ENCODE results near the gene GJA3.

The GJA3 gene

GRCh38 chr13:20102525-20103180 lies 58.2 kb downstream of the GJA3 start:
- no peaks in the 10 kb centered on the region for H3K4me1 ChIP-seq (ENCODE audit: control insufficient read depth, low read length)
- no peaks in the 10 kb centered on the region for H3F3A ChIP-seq (ENCODE audit: control insufficient read depth, insufficient read depth)
- no peak overlapping the region for H3K4me3 ChIP-seq (ENCODE audit: low read length)
- H3K4me2 ChIP-seq (ENCODE audit: low read length): no peak overlapping the region
- no peaks in the 10 kb centered on the region for H3K36me3 ChIP-seq (ENCODE audit: control insufficient read depth, low read length)
- TF ChIP-seq CTCF (IDR thresholded peaks at IDR 0.05; ENCODE audit: low read depth, low read length, poor library complexity, severe bottlenecking): no peak
- TF ChIP-seq EZH2phosphoT487 (IDR thresholded peaks at IDR 0.05; ENCODE audit: borderline replicate concordance, low read length): no peak
- no peaks in the 10 kb centered on the region for H3K79me2 ChIP-seq (ENCODE audit: control insufficient read depth, low read length)
- peaks cover 4% of the 10 kb centered on the region for H3K27me3 ChIP-seq (ENCODE audit: control insufficient read depth, low read length)
- H3K27ac ChIP-seq (ENCODE audit: low read depth, low read length): no peak overlapping the region
- no peaks in the 10 kb centered on the region for H3K9me2 ChIP-seq (replicated peaks; ENCODE audit: control insufficient read depth, low read length)
- H3K9me3 ChIP-seq (ENCODE audit: control insufficient read depth, insufficient read depth, low read length): no peaks in the 10 kb centered on the region
- no peaks in the 10 kb centered on the region for H4K20me1 ChIP-seq (ENCODE audit: control insufficient read depth, insufficient read depth, low read depth, low read length)

- H3K27ac ChIP-seq (ENCODE audit: low read depth, low read length): no peak overlapping the region
- H3K9me2 ChIP-seq (replicated peaks; ENCODE audit: control insufficient read depth, low read length): no peaks in the 10 kb centered on the region
- H3F3A ChIP-seq (ENCODE audit: control insufficient read depth, insufficient read depth): no peaks in the 10 kb centered on the region
- TF ChIP-seq CTCF (IDR thresholded peaks at IDR 0.05; ENCODE audit: low read depth, low read length, poor library complexity, severe bottlenecking) (no peak), EZH2phosphoT487 (IDR thresholded peaks at IDR 0.05; ENCODE audit: borderline replicate concordance, low read length) (no peak)
- H3K4me1 ChIP-seq (ENCODE audit: control insufficient read depth, low read length): no peaks in the 10 kb centered on the region
- H4K20me1 ChIP-seq (ENCODE audit: control insufficient read depth, insufficient read depth, low read depth, low read length): no peaks in the 10 kb centered on the region
- H3K36me3 ChIP-seq (ENCODE audit: control insufficient read depth, low read length): no peaks in the 10 kb centered on the region
- no peak overlapping the region for H3K4me2 ChIP-seq (ENCODE audit: low read length)
- no peaks in the 10 kb centered on the region for H3K79me2 ChIP-seq (ENCODE audit: control insufficient read depth, low read length)
- 0 out of 2 replicates have a peak, but pooled peaks cover 3% of the 10 kb centered on the region for H3K9me3 ChIP-seq (ENCODE audit: control insufficient read depth, insufficient read depth, low read length)
- H3K27me3 ChIP-seq (ENCODE audit: control insufficient read depth, low read length): peaks cover 4% of the 10 kb centered on the region
- H3K4me3 ChIP-seq (ENCODE audit: low read length): no peak overlapping the region
These were observed 59.2 kb downstream of the GJA3 start for GRCh38 chr13:20101467-20102316.

- Histone ChIP-seq H3K9me3 (ENCODE audit: control insufficient read depth, insufficient read depth, low read length) (0 out of 2 replicates have a peak, but pooled peaks cover 3% of the 10 kb centered on the region), H3K79me2 (ENCODE audit: control insufficient read depth, low read length) (no peaks in the 10 kb centered on the region), H3K4me2 (ENCODE audit: low read length) (no peak overlapping the region), H3K4me3 (ENCODE audit: low read length) (no peak overlapping the region), H3F3A (ENCODE audit: control insufficient read depth, insufficient read depth) (no peaks in the 10 kb centered on the region), H3K4me1 (ENCODE audit: control insufficient read depth, low read length) (no peaks in the 10 kb centered on the region), H3K27me3 (ENCODE audit: control insufficient read depth, low read length) (peaks cover 4% of the 10 kb centered on the region), H3K27ac (ENCODE audit: low read depth, low read length) (no peak overlapping the region), H3K9me2 (replicated peaks; ENCODE audit: control insufficient read depth, low read length) (no peaks in the 10 kb centered on the region), H3K36me3 (ENCODE audit: control insufficient read depth, low read length) (no peaks in the 10 kb centered on the region), H4K20me1 (ENCODE audit: control insufficient read depth, insufficient read depth, low read depth, low read length) (no peaks in the 10 kb centered on the region)
- TF ChIP-seq EZH2phosphoT487 (IDR thresholded peaks at IDR 0.05; ENCODE audit: borderline replicate concordance, low read length) (no peak), CTCF (IDR thresholded peaks at IDR 0.05; ENCODE audit: low read depth, low read length, poor library complexity, severe bottlenecking) (no peak)
These were observed 61.5 kb downstream of the GJA3 start for GRCh38 chr13:20099319-20099718.

All from DOHH2 (cell line).